ENCODE results near the gene PALMD.

PALMD gene

GRCh38 chr1:99619583-99619982, 26.3 kb upstream of the PALMD start:
- no peak overlapping the region for H3K4me3 ChIP-seq (ENCODE audit: low read length)
- DNase-seq (ENCODE audit: low read depth): no peak
- TF ChIP-seq CTCF (conservative IDR thresholded peaks at IDR 0.05; ENCODE audit: low read length): no peak

GRCh38 chr1:99621340-99621901, 24.5 kb upstream of the PALMD start:
- TF ChIP-seq CTCF (conservative IDR thresholded peaks at IDR 0.05; ENCODE audit: low read length): no peak
- no peak for DNase-seq (ENCODE audit: low read depth)
- no peak overlapping the region for H3K4me3 ChIP-seq (ENCODE audit: low read length)

- H3K4me3 ChIP-seq (ENCODE audit: low read length): no peak overlapping the region
- TF ChIP-seq CTCF (conservative IDR thresholded peaks at IDR 0.05; ENCODE audit: low read length): no peak
- no peak for DNase-seq (ENCODE audit: low read depth)
Measured at GRCh38 chr1:99622702-99623347, 23.1 kb upstream of the PALMD start.

GRCh38 chr1:99623554-99623953, 22.4 kb upstream of the PALMD start:
- TF ChIP-seq CTCF (conservative IDR thresholded peaks at IDR 0.05; ENCODE audit: low read length): no peak
- H3K4me3 ChIP-seq (ENCODE audit: low read length): no peak overlapping the region
- no peak for DNase-seq (ENCODE audit: low read depth)

GRCh38 chr1:99627615-99628014, 18.3 kb upstream of the PALMD start:
- TF ChIP-seq CTCF (conservative IDR thresholded peaks at IDR 0.05; ENCODE audit: low read length): no peak
- DNase-seq (ENCODE audit: low read depth): no peak

GRCh38 chr1:99629164-99629563, 16.7 kb upstream of the PALMD start:
- H3K4me3 ChIP-seq (ENCODE audit: low read length): no peak overlapping the region
- no peak for DNase-seq (ENCODE audit: low read depth)
- no peak for TF ChIP-seq CTCF (conservative IDR thresholded peaks at IDR 0.05; ENCODE audit: low read length)

More at GRCh38 chr1:99627615-99628014, 18.3 kb upstream of the PALMD start:
- no peak overlapping the region for H3K4me3 ChIP-seq (ENCODE audit: low read length)

- DNase-seq (ENCODE audit: low read depth): no peak
- no peak for TF ChIP-seq CTCF (conservative IDR thresholded peaks at IDR 0.05; ENCODE audit: low read length)
- no peak overlapping the region for H3K4me3 ChIP-seq (ENCODE audit: low read length)
Measured at GRCh38 chr1:99634971-99635624, 10.8 kb upstream of the PALMD start.

Measured in AG10803 (cell line).